OCI-LY7 (cell line): ENCODE data around the gene CPSF3. TPM values are rescaled to one million over a fixed set of nuclear protein-coding genes. Genes with fewer than 3 reads are reported as not detected.

Experiments used
- BruUV-seq: library from RNA; stranded (reverse); fragments of 400-500 nt; replicated peaks from 2 replicates; lab custom pipeline; 2021; lab: Mats Ljungman, UMichigan
- CTCF ChIA-PET: fragments of 300-600 bp; sonication (Branson Sonifier 250); formaldehyde crosslinking; loops from one replicate; lab custom pipeline; 2022; ENCODE audit warnings: antibody characterized with exemption; ENCODE audit not compliant: unreplicated experiment; lab: Charles Lee
- POLR2A ChIA-PET: fragments of 300-600 bp; sonication (Branson Sonifier 250); formaldehyde crosslinking; loops from one replicate; lab custom pipeline; 2022; ENCODE audit warnings: antibody characterized with exemption; lab: Charles Lee
- DNase-seq: peaks from one replicate; pipeline ENCODE4 v3.0.0-alpha.2; 2015; ENCODE audit warnings: low spot score
- H2AFZ ChIP-seq: fragments of 200-600 bp; sonication (generic), shearing (Covaris generic); 2 replicates; pipeline ENCODE4 v1.6.1; 2014; ENCODE audit warnings: mild to moderate bottlenecking, antibody characterized with exemption, low read length, moderate library complexity
- H3K27ac ChIP-seq: fragments of 200-600 bp; sonication (generic); 2 replicates; pipeline ENCODE4 v1.5.1; 2014; ENCODE audit warnings: mixed run types, low read depth, mild to moderate bottlenecking, moderate library complexity, low read length, inconsistent platforms; ENCODE audit not compliant: poor library complexity, severe bottlenecking
- H3K36me3 ChIP-seq: fragments of 200-600 bp; sonication (generic); 2 replicates; pipeline ENCODE4 v1.6.1; 2014; ENCODE audit warnings: mild to moderate bottlenecking, antibody characterized with exemption, low read length, moderate library complexity, mixed read lengths; ENCODE audit not compliant: insufficient read depth
- H3K4me1 ChIP-seq: fragments of 200-600 bp; sonication (generic); 2 replicates; pipeline ENCODE4 v1.5.1; 2014; ENCODE audit warnings: mild to moderate bottlenecking, low read length; ENCODE audit not compliant: insufficient read depth, poor library complexity, severe bottlenecking
- H3K4me2 ChIP-seq: fragments of 200-600 bp; sonication (generic); 2 replicates; pipeline ENCODE4 v1.6.1; 2014; ENCODE audit warnings: mild to moderate bottlenecking, low read length
- H3K4me3 ChIP-seq: fragments of 200-600 bp; sonication (generic); 2 replicates; pipeline ENCODE4 v1.5.1; 2014; ENCODE audit warnings: mild to moderate bottlenecking, low read depth, low read length; ENCODE audit not compliant: poor library complexity, severe bottlenecking
- H3K79me2 ChIP-seq: fragments of 200-600 bp; sonication (generic); 2 replicates; pipeline ENCODE4 v1.6.1; 2016; ENCODE audit warnings: low read depth, mild to moderate bottlenecking, low read length, moderate library complexity, mixed read lengths; ENCODE audit not compliant: insufficient read depth
- H3K9me2 ChIP-seq: fragments of 200-600 bp; sonication (generic); 2 replicates; pipeline ENCODE4 v1.6.1; 2016; ENCODE audit warnings: mild to moderate bottlenecking, low read length, mixed read lengths; ENCODE audit not compliant: insufficient read depth
- H3K9me3 ChIP-seq: fragments of 200-600 bp; sonication (generic); 2 replicates; pipeline ENCODE4 v1.6.1; 2014; ENCODE audit warnings: mild to moderate bottlenecking, mixed run types, low read length, mixed read lengths
- H4K20me1 ChIP-seq: fragments of 200-600 bp; sonication (generic); 2 replicates; pipeline ENCODE4 v1.6.1; 2014; ENCODE audit warnings: mild to moderate bottlenecking, antibody characterized with exemption, low read length, moderate library complexity, mixed read lengths; ENCODE audit not compliant: insufficient read depth
- CTCF ChIP-seq: fragments of 200-600 bp; sonication (generic); conservative IDR thresholded peaks from 2 replicates; pipeline ENCODE4 v1.5.1; 2014; ENCODE audit warnings: mild to moderate bottlenecking, antibody characterized with exemption, low read length, moderate library complexity, mixed read lengths
- EZH2phosphoT487 ChIP-seq: fragments of 200-600 bp; sonication (generic); IDR thresholded peaks from 2 replicates; pipeline ENCODE4 v1.6.1; 2018; ENCODE audit warnings: low read depth, borderline replicate concordance, mild to moderate bottlenecking, mixed run types, antibody characterized with exemption, low read length, moderate library complexity, mixed read lengths
- intact Hi-C: fragments of 100-400 bp; cut with micrococcal nuclease; formaldehyde crosslinking; loops from one replicate; pipeline ENCODE4 v1.10.0; 2022; ENCODE audit not compliant: unreplicated experiment
- total RNA-seq, 2 experiments: library from RNA; depleted of rRNA in 1 of 2; stranded (reverse); fragments of >200 nt in 1 of 2; shearing (Covaris generic) in 1 of 2; gene quantifications; 2 replicates each; pipeline ENCODE4 v1.2.3, GENCODE V29; 2014 to 2022

CPSF3 gene
- total RNA-seq, 2 experiments from 2014 or later: 54.5 to 88.3 TPM

GRCh38 chr2:9401059-9401547, 22.4 kb upstream of the CPSF3 start:
- TF ChIP-seq CTCF: no peak
- no peak for TF ChIP-seq EZH2phosphoT487
- Histone ChIP-seq H4K20me1 (no peaks in the 10 kb centered on the region), H2AFZ (no peak overlapping the region), H3K4me2 (no peak overlapping the region), H3K9me2 (no peaks in the 10 kb centered on the region), H3K27ac (no peak overlapping the region), H3K4me1 (peaks cover 4% of the 10 kb centered on the region), H3K79me2 (no peaks in the 10 kb centered on the region), H3K4me3 (no peak overlapping the region), H3K9me3 (no peaks in the 10 kb centered on the region), H3K36me3 (no peaks in the 10 kb centered on the region)
- DNase-seq: no peak
- CTCF ChIA-PET: interaction anchor here (0.9 kb wide), 1 partner anchor 25 kb away, joined by 3 read pairs; no protein-coding TSS in a partner anchor
- intact Hi-C loops: no loop called here
- POLR2A ChIA-PET: interaction anchor here (0.6 to 0.7 kb wide), 2 partner anchors 70 to 159 kb away, joined by 3 to 6 read pairs; no protein-coding TSS in a partner anchor
- no TSS peak for BruUV-seq

GRCh38 chr2:9401646-9402371, 21.6 kb upstream of the CPSF3 start:
- intact Hi-C loops: no loop called here
- DNase-seq: peak; percentile 34
- BruUV-seq: no TSS peak
- Histone ChIP-seq H3K79me2 (no peaks in the 10 kb centered on the region), H3K4me3 (no peak overlapping the region), H3K9me2 (no peaks in the 10 kb centered on the region), H3K4me2 (no peak overlapping the region), H3K4me1 (peaks cover 4% of the 10 kb centered on the region), H3K27ac (no peak overlapping the region), H2AFZ (no peak overlapping the region), H4K20me1 (no peaks in the 10 kb centered on the region), H3K36me3 (peaks cover 5% of the 10 kb centered on the region; the same call in 1 of the 2 replicates), H3K9me3 (no peaks in the 10 kb centered on the region)
- TF ChIP-seq CTCF (peak; percentile 44; the same call in 1 of the 2 replicates), EZH2phosphoT487 (no peak)
- CTCF ChIA-PET: no interaction called here
- POLR2A ChIA-PET: interaction anchor here (0.6 to 0.7 kb wide), 2 partner anchors 71 to 242 kb away, joined by 3 read pairs; no protein-coding TSS in a partner anchor

- Histone ChIP-seq H3K36me3 (peaks cover 23% of the 10 kb centered on the region; the same call in 1 of the 2 replicates), H3K4me3 (no peak overlapping the region), H3K9me2 (no peaks in the 10 kb centered on the region), H2AFZ (no peak overlapping the region), H3K27ac (no peak overlapping the region), H3K4me1 (peaks cover 4% of the 10 kb centered on the region), H3K79me2 (no peaks in the 10 kb centered on the region), H3K4me2 (no peak overlapping the region), H3K9me3 (no peaks in the 10 kb centered on the region), H4K20me1 (no peaks in the 10 kb centered on the region)
- intact Hi-C loops: no loop called here
- BruUV-seq: no TSS peak
- no peak for DNase-seq
- ChIA-PET CTCF (no interaction called here), POLR2A (no interaction called here)
- TF ChIP-seq CTCF (no peak), EZH2phosphoT487 (no peak)
These were observed 19.5 kb upstream of the CPSF3 start for GRCh38 chr2:9403924-9404323.
